Germinal center (tissue), 1 donor: ENCODE data around the gene NDUFA1.
"Not testable (repeated sequence)": the region's sequence is repeated elsewhere in the genome, so short reads cannot be mapped to it uniquely, and the experiment has no call there.

Source experiments
- DNase-seq: peaks from one replicate; pipeline ENCODE4 v3.0.0; 2012; ENCODE audit warnings: mixed read lengths, low spot score

Gene NDUFA1

DNA sequence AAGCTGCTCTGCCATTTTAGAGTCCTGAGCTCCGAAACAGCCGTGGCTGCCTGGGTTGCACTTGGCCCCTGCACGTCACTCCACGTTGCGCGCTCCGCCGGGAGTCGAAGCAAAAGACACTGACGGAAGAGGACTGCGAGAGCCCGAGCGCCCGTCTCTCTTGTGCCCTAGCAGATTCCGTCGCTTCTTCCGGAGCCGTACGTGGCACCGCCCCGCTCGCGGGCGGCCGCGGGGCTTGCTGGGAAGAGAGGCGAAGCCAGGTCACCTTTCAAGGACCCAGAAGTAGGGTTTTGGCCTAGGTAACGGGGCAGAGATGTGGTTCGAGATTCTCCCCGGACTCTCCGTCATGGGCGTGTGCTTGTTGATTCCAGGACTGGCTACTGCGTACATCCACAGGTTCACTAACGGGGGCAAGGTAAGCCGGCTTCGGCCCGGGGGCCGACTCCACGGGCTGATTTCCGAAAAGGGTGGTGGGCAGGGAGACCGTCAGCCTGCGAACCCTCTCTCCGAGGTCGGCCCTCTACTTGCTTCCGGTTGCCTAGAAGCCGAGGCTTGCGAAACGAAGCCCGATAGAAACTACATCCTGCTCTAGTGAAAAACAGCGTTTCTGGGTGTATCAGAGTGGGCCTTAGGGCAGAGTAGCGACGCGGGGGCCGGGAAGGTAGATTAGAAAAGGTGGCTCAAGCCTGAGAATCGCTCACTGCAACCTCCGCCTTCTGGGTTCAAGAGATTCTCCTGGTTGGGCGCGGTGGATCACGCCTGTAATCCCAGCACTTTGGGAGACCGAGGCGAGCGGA is at the start of gene NDUFA1, which contains the start of gene RNF113A:
TSS of gene NDUFA1 (plus strand) at position 234 of the 797 bp plus-strand sequence. CDS start at position 314, 80 bp downstream.
TSS of gene RNF113A (minus strand) at position 135 of the 797 bp plus-strand sequence. CDS start at position 15, 120 bp downstream.
- peak; percentile 84 for DNase-seq

- not testable (repeated sequence) for DNase-seq
Observed at GRCh38 chrX:119824221-119824620, 47.4 kb upstream of the NDUFA1 start.

DNA sequence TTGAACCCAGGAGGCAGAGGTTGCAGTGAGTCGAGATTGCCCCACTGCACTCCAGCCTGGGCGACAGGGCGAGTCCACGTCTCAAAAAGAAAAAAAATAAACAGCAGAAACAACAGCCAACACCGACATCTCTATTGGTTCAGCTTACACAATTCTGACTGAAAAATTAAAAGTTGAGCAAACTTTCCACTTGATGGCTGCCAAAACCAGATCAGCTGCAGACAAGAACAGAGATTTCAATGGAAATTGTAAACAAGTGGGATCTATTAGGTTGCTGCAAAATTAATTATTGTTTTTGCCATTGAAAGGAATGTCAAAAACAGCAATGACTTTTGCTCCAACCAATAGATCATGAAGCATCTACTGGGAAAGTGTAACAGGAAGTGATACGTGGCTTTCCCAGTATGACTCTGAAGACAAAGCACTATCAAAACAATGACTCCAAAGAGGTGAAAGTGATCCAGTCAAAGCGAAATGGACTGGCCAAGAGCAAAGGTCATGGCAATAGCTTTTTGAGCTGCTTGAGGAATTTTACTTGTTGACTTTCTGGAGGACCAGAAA is 45.2 kb upstream of the NDUFA1 start:
- no peak for DNase-seq

GRCh38 chrX:119828446-119828845 is 43.2 kb upstream of the NDUFA1 start:
- DNase-seq, result no peak

- no peak for DNase-seq
Observed at GRCh38 chrX:119833905-119834304, 37.7 kb upstream of the NDUFA1 start.

GRCh38 chrX:119852382-119853353 is 19.0 kb upstream of the NDUFA1 start, which contains the start of gene UPF3B:
TSS of gene UPF3B (minus strand) at chrX:119852963. CDS start at chrX:119852928, 35 bp downstream.
- DNase-seq, result peak; percentile 94

- DNase-seq, result no peak
Observed at GRCh38 chrX:119853444-119853843, 18.2 kb upstream of the NDUFA1 start.

- peak; percentile 14 for DNase-seq
Observed at GRCh38 chrX:119870626-119871131, 953 bp upstream of the NDUFA1 start.

DNA sequence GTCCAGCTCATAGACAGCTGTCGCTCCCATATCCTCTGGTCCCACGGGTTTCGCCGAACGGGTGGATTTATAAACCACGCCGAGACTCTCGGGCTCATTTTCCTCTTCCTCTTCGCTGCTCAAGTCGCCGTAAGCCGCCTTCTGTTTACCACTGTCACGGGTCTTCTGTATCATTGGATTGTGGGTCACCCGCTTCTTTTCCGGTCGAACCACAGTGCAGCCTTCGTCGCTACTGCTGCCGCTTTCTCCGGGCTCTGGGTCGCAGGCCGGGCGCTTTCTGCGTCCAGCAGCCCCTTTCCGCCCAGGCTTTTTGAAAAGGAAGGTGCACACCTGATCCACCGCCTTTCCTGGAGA is 410 bp upstream of the NDUFA1 start:
- DNase-seq, result peak; percentile 33

GRCh38 chrX:119878740-119879139 is 7.1 kb downstream of the NDUFA1 start:
- DNase-seq, result no peak

- no peak for DNase-seq
Observed at GRCh38 chrX:119880076-119880475, 8.4 kb downstream of the NDUFA1 start.

DNA sequence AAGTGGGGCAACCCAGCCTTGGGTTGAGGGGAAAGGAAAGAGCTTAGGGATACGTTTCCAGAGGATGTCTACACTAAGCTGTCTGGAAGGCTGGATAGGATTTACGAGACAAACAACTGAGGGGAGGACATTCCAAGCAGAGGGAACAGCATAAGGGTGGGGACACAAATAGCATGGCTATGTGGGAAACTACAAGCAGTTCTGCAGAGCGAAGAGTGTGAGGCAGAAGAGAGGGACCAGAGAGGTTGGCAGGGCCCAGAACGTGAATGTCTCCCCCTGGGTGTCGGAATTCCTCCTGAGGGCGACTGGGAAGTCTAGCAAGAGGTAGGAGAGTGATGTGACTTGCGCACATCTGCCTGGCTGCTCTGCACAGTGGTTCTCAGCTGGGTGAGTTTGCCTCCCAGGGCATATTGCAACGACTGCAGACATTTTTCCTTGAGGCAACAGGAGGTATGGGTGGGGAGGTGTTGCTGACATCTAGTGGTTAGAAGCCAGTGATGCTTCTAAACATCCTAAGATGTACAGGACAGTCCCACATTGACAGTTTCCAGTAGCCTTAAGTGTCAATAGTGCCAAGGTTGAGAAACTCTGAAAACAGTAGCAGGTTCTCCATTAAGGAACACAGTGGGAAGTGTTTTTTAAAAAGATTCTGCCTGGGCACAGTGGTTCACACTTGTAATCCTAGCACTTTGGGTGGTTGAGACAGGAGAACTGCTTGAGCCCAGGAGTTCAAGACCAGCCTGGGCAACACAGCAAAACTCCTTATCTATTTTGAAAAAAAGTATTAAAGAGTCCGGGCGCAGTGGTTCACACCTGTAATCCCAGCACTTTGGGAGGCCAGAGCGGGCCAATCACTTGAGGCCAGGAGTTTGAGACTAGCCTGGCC is 9.2 kb downstream of the NDUFA1 start:
- DNase-seq, result peak; percentile 49

GRCh38 chrX:119885554-119886428 is 14.2 kb downstream of the NDUFA1 start:
- no peak for DNase-seq

DNA sequence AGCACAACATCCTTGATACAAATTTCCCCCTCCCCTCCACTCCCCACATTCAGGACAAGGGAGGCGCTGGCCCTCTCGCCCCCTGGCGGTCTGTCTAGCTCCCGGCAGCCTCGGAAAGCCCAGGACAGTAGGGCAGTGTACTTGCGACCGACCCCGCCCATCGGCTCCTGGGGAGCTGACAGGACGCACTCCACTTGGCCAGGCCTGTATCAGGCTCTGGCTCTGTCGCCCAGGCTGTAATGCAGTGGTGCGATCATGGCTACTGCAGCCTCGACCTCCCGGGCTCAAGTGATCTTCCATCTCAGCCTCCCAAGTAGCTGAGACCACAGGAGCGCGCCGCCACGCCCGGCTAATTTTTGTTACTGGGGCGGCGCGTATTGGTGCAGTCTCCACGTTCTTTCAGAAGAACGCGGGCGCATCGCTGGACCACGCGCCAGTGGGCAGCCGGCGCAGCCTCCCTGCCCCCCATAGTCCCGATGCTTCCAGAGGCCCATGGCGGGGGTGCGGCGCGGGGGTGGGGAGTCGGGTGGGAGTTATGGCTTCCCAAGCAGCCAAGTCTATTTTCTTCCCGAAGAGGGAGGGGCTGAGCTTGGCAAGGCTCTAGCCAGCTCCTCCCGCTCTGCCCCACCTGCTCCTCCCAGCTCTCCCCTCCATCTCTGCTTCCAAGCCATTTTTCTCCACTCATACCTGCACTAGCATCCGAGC is 16.2 kb downstream of the NDUFA1 start:
- peak; percentile 59 for DNase-seq

DNA sequence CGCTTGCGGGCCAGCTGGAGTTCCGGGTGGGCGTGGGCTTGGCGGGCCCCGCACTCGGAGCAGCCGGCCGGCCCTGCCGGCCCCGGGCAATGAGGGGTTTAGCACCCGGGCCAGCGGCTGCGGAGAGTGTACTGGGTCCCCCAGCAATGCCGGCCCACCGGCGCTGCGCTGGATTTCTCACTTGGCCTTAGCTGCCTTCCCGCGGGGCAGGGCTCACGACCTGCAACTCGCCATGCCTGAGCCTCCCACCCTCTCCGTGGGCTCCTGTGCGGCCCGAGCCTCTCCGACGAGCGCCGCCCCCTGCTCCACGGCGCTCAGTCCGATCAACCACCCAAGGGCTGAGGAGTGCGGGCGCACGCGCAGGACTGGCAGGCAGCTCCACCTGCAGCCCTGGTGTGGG is 19.0 kb downstream of the NDUFA1 start:
- DNase-seq, result not testable (repeated sequence)

DNA sequence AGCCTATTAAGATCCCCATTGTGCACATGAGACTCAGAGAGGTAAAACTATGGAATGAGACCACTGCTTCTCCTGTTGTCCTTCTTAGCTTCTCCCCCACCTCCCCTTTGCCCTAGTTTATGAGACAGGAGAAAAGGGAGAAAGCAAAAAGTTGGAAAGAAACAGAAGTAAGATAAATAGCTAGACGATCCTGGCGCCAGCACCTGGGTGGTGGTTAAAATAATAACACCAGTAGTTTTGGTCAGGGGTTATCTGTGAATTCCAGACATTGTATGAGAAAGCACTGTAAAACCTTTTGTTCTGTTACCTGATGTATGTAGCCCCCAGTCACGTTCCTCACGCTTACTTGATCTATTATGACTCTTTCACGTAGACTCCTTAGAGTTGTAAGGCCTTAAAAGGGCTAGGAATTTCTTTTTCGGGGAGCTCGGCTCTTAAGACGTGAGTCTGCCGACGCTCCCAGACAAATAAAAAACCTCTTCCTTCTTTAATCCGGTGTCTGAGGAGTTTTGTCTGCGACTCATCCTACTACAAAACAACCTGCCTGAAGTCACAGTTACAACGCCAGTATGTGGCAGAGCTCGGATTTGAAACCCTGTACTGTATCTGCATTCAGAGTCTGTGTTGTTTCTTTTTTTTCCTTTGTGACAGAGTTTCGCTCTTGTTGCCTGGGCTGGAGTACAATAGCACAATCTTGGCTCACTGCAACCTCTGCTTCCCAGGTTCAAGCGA is 20.5 kb downstream of the NDUFA1 start:
- DNase-seq, result not testable (repeated sequence)

GRCh38 chrX:119895843-119896326 is 24.3 kb downstream of the NDUFA1 start, which contains the start of gene AKAP14:
TSS of gene AKAP14 (plus strand) at chrX:119895893. CDS start at chrX:119903224, 7,331 bp downstream.
- no peak for DNase-seq

DNA sequence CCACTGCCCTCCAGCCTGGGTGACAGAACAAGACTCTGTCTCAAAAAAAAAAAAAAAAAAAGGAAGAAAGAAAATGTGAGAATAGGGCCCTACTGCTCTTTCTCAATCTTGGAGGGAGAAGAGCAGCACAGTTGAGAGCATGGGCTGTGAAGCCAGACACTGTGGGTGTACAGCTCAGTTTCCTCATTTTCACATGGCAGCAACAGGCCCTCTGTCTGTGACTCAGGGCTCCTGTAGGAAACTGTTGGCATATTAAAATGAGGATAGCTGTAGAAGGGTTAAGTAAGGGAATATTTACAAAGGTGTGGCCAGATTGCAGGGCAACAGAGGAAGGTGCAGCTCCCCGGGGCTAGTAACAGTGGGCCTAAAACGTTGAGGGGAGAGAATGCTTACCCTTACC is 27.5 kb downstream of the NDUFA1 start:
- DNase-seq, result no peak
